GM12873 (cell line): ENCODE results near the gene TNFSF10.

Experiments
- CTCF ChIP-seq: IDR thresholded peaks from 2 replicates; pipeline ENCODE4 v1.5.1; 2012; ENCODE audit warnings: low read depth, mild to moderate bottlenecking, moderate library complexity, low read length, control low read depth; ENCODE audit not compliant: insufficient read depth; ENCODE audit errors: missing control alignments

The TNFSF10 gene

GRCh38 chr3:172514678-172515077 lies 8.6 kb downstream of the TNFSF10 start:
- no peak for TF ChIP-seq CTCF

GRCh38 chr3:172513488-172513887 lies 9.7 kb downstream of the TNFSF10 start:
- TF ChIP-seq CTCF = no peak

- TF ChIP-seq CTCF = no peak
These were observed 11.2 kb downstream of the TNFSF10 start for GRCh38 chr3:172511783-172512762.

GRCh38 chr3:172506094-172506493 lies 17.1 kb downstream of the TNFSF10 start:
- no peak for TF ChIP-seq CTCF

- no peak for TF ChIP-seq CTCF
These were observed 21.7 kb downstream of the TNFSF10 start for GRCh38 chr3:172501540-172501939.

GRCh38 chr3:172490198-172490669 lies 33.0 kb downstream of the TNFSF10 start:
- TF ChIP-seq CTCF = peak; percentile 74

GRCh38 chr3:172478116-172478515 lies 45.1 kb downstream of the TNFSF10 start:
- TF ChIP-seq CTCF = no peak
